Fibroblast of pulmonary artery (primary cell): ENCODE data around the gene CAPN7.

Experiments
- DNase-seq: peaks from one replicate; pipeline ENCODE4 v3.0.0-alpha.2; 2010; ENCODE audit warnings: low read depth
- H3K4me3 ChIP-seq: replicated peaks from 2 replicates; pipeline ENCODE4 v1.5.1; 2011; ENCODE audit warnings: low read depth, mild to moderate bottlenecking, control low read depth, low read length, moderate library complexity
- CTCF ChIP-seq: IDR thresholded peaks from 2 replicates; pipeline ENCODE4 v1.5.1; 2011; ENCODE audit warnings: mild to moderate bottlenecking, control low read depth, low read length, inconsistent platforms; ENCODE audit errors: missing control alignments

CAPN7 gene

GRCh38 chr3:15301761-15302160 lies 95.7 kb downstream of the CAPN7 start:
- no peak for DNase-seq
- TF ChIP-seq CTCF, result no peak
- no peak overlapping the region for H3K4me3 ChIP-seq
